Measurements from ENCODE around the gene CHST11.

CHST11 gene

DNA sequence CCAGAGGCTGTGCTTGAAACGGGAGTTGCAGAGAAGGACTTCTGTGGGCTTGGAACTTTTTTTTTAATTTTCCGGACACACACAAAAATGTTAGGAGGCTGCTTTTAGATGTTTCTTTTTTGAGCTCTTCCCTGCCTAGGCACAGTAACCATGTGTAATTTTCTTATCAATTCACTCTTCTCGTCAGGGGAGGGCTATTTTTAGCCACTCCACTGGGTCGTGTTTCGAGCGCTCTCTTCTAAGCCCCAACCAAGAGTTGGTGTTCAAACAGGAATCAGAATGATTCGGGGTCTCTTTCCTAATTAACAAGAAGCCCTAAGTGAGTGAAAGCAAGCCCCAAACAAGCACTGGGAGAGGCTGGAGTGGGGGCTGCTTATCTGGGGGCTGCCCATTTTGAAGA lies 162.6 kb downstream of the CHST11 start:
- no peak for DNase-seq
- in situ Hi-C loops (cut with HindIII; ENCODE audit: low pct_ligation_motif_present, low pct_unique_long_range_greater_than_20kb, low sequenced_read_pairs) = loop anchor here (25.0 kb wide), 1 partner anchor 182 kb away; no protein-coding TSS in a partner anchor

GRCh38 chr12:104620837-104621531 lies 164.2 kb downstream of the CHST11 start:
- DNase-seq = no peak
- in situ Hi-C loops (cut with HindIII; ENCODE audit: low pct_ligation_motif_present, low pct_unique_long_range_greater_than_20kb, low sequenced_read_pairs) = loop anchor here (25.0 kb wide), 1 partner anchor 184 kb away; no protein-coding TSS in a partner anchor

DNA sequence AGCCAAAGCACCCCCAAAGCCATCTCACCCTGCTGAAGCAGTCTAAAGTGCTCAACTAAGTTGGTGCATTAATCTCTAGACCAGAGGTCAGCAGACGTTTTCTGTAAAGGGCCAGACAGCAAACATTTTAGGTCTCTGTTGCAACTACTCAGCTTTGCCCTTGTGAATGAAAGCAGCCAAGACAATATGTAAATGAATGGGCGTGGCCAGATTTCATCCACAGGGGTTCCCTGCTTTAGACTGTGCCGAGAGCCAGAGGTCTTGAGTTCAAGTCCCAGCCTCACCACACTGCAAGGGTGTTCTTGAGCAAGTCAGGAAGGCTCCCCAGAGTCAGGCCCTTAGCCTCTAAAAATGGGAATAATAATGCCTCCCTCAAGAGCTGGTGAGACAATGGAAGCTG lies 166.2 kb downstream of the CHST11 start:
- DNase-seq = no peak
- in situ Hi-C loops (cut with HindIII; ENCODE audit: low pct_ligation_motif_present, low pct_unique_long_range_greater_than_20kb, low sequenced_read_pairs) = loop anchor here (25.0 kb wide), 1 partner anchor 186 kb away; no protein-coding TSS in a partner anchor

- DNase-seq = no peak
- in situ Hi-C loops (cut with HindIII; ENCODE audit: low pct_ligation_motif_present, low pct_unique_long_range_greater_than_20kb, low sequenced_read_pairs) = loop anchor here (25.0 kb wide), 1 partner anchor 187 kb away; no protein-coding TSS in a partner anchor
Measured at GRCh38 chr12:104623883-104624282, 167.1 kb downstream of the CHST11 start.

- DNase-seq = no peak
- in situ Hi-C loops (cut with HindIII; ENCODE audit: low pct_ligation_motif_present, low pct_unique_long_range_greater_than_20kb, low sequenced_read_pairs) = loop anchor here (25.0 kb wide), 1 partner anchor 187 kb away; no protein-coding TSS in a partner anchor
Measured at GRCh38 chr12:104624529-104624928, 167.8 kb downstream of the CHST11 start.

- DNase-seq = no peak
Measured at GRCh38 chr12:104626069-104626837, 169.5 kb downstream of the CHST11 start.

DNA sequence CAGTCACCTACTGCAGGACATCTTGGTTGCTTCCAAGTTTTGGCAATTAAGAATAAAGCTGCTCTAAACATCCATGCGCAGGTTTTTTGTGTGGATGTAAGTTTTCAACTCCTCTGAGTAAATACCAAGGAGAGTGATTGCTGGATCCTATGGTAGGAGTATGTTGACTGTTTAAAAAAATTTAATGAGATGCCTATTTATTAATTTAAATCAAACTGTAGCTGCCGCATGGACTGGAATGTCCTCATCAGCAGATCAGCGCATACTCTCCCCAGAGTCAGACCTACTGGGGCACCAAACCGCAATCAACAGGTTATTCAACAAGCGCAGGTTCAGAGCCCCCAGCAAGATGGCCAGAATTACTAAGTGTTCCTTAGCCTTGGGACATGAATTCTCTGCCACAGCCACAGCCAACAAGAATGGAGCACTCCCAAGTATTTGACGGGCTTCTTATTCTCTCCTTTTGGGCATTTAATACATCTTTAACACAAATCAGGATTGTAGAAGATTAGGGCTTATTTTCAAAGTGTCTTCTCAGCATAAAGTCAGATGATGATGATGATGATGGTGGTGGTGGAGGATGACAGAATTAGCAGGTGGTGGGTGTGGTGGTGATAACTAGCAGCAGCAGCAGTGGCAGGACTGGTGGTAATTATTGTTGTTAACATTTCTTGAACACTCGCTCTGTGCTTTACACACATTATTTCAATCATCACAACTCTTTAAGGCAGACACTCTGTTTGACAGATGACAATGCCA lies 170.7 kb downstream of the CHST11 start:
- in situ Hi-C loops (cut with HindIII; ENCODE audit: low pct_ligation_motif_present, low pct_unique_long_range_greater_than_20kb, low sequenced_read_pairs) = no loop called here
- DNase-seq = no peak

More at GRCh38 chr12:104626069-104626837, 169.5 kb downstream of the CHST11 start:
- in situ Hi-C loops (cut with HindIII; ENCODE audit: low pct_ligation_motif_present, low pct_unique_long_range_greater_than_20kb, low sequenced_read_pairs) = no loop called here

DNA sequence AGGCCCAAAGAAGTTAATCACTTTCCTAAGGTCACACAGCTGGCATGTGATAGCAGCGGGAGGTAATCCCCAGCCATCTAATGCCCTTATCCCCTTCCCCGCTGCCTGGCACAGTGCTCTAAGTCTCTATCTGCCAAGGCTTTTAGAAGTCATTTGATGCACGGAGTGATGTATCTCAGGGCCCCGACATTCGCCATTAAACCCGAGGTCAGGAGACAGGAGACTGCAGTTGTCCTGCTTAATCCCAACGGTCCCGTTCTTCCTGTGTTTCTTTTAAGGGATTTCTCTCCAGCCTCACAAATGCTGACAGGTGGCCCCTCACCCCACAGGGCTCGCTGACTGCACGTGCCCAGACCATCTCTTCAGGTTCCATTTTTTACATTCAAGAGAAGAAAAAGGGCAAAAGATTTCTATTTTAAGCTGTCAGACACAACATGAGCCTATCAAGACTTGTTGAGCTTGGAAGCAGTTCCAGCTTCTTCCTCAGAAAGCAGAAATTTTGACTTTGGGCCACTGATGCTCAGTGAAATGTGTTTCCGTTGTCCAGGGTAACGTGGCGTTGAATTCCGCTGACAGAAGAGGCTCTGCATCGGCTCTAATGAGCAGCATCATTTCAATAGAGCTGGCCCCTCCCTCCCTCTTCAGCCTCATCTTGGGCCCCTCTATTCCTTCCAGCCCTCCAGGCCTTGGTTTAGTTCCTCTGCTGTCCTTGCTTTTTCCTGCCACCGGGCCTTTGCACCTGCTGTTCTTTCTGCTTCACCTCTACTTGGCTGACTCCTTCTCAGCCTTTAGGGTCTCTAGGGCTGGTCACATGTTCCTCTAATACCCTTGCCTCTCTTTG lies 171.5 kb downstream of the CHST11 start:
- DNase-seq = no peak
- in situ Hi-C loops (cut with HindIII; ENCODE audit: low pct_ligation_motif_present, low pct_unique_long_range_greater_than_20kb, low sequenced_read_pairs) = no loop called here

GRCh38 chr12:104628831-104629135 lies 172.0 kb downstream of the CHST11 start:
- in situ Hi-C loops (cut with HindIII; ENCODE audit: low pct_ligation_motif_present, low pct_unique_long_range_greater_than_20kb, low sequenced_read_pairs) = no loop called here
- no peak for DNase-seq

DNA sequence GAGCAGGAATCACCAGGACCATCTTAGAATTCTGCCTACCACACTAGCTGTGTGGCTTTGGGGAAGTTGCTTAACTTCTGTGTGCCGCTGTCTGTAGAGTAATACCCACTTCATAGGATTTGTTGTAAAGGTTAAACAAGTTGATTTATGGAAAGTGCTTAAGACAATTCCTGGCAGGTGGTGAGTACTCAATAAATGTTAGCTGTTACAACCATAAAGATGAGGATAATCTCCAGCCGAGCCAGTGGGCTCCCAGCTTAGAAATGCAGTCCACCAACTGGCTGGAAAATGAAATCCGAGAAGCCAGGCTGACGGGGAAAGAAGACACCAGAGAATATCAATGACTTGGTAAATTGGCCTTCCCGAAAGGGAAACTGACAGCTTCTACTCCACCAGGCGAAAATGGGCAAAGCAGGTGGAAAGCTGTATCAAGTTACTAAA lies 173.5 kb downstream of the CHST11 start:
- no peak for DNase-seq
- in situ Hi-C loops (cut with HindIII; ENCODE audit: low pct_ligation_motif_present, low pct_unique_long_range_greater_than_20kb, low sequenced_read_pairs) = no loop called here

GRCh38 chr12:104631867-104632266 lies 175.1 kb downstream of the CHST11 start:
- in situ Hi-C loops (cut with HindIII; ENCODE audit: low pct_ligation_motif_present, low pct_unique_long_range_greater_than_20kb, low sequenced_read_pairs) = no loop called here
- DNase-seq = no peak

DNA sequence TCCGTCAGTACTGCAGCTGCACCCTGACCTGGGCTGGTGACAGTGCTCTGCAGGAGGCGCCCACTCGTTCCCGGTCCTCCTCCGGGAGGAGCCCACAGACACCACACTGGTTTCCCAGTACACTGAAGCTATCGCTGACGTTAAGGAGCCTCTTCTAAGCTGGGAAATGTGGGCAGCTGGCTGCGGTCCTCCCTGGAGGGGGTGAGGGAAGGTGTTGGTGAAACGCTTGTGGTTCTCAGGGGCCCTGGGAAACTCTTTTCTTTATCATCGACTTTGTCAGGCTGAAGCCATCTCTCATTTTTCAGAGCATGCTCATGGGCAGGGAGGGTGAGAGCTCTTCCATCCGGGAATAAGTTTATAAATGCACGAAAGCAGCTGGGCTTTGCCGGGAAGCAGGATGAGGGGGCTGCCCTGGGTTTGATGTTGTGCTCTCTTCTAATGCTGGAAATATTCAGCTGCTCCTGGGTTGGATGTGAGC lies 176.0 kb downstream of the CHST11 start:
- no peak for DNase-seq
- in situ Hi-C loops (cut with HindIII; ENCODE audit: low pct_ligation_motif_present, low pct_unique_long_range_greater_than_20kb, low sequenced_read_pairs) = no loop called here

DNA sequence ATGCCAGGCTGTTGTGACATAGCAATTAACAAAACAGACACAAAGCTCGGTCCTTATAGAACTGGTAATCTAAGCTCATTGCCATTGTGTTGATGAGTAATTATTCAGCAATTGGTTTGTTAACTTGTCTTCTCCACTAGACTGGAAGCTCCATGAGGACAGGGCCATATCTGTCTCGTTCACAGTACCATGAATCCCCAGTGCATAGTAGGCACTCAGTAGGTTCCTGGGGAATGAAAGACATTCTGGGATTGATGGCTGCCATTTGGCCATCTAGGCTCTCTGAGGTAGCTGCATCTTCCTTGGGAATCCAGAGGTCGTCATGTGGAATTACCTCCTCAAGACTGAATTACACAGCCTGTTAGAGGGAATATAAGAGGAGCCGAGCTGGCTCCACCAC lies 177.3 kb downstream of the CHST11 start:
- DNase-seq = no peak
- in situ Hi-C loops (cut with HindIII; ENCODE audit: low pct_ligation_motif_present, low pct_unique_long_range_greater_than_20kb, low sequenced_read_pairs) = no loop called here

DNA sequence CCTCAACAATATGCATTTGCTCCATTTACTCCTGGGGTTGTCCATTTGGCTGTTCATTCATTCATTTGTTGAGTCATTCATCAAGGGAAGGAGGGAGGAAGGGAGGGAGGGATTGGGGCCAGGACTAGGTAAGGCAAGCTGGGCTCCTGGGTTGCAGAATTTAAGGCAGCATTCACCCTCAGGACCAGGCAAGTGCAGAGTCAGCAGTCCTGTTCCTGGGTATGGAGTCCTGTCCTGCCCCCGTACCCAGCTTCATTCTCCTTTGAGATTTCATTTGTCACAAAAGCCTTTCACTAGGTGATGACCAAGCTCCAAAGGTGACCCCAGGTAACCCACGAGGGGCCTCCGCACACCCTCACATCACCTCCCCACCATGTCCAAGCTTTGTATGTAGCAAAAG lies 178.1 kb downstream of the CHST11 start:
- in situ Hi-C loops (cut with HindIII; ENCODE audit: low pct_ligation_motif_present, low pct_unique_long_range_greater_than_20kb, low sequenced_read_pairs) = no loop called here
- no peak for DNase-seq

GRCh38 chr12:104635607-104636343 lies 179.0 kb downstream of the CHST11 start:
- no peak for DNase-seq
- in situ Hi-C loops (cut with HindIII; ENCODE audit: low pct_ligation_motif_present, low pct_unique_long_range_greater_than_20kb, low sequenced_read_pairs) = no loop called here

GRCh38 chr12:104636496-104636895 lies 179.7 kb downstream of the CHST11 start:
- in situ Hi-C loops (cut with HindIII; ENCODE audit: low pct_ligation_motif_present, low pct_unique_long_range_greater_than_20kb, low sequenced_read_pairs) = no loop called here
- no peak for DNase-seq

GRCh38 chr12:104637604-104638003 lies 180.9 kb downstream of the CHST11 start:
- no peak for DNase-seq
- in situ Hi-C loops (cut with HindIII; ENCODE audit: low pct_ligation_motif_present, low pct_unique_long_range_greater_than_20kb, low sequenced_read_pairs) = no loop called here

Measured in ACHN (cell line).